Activated naive CD4-positive, alpha-beta T cell treated with anti-CD3 and anti-CD28 coated beads, Interleukin-2, amount 10 ng/mL, durations not matched to agents 7 days and 5 days (primary cell): Measurements from ENCODE around the gene LRTM2.

Source experiments
- CTCF ChIA-PET: fragments of 350-600 bp; sonication (Branson Sonifier 250); formaldehyde crosslinking; loops from one replicate; lab custom pipeline; 2021; ENCODE audit warnings: antibody characterized with exemption; lab: Charles Lee
- DNase-seq: peaks from one replicate; pipeline ENCODE4 v3.0.0-alpha.2; 2020
- H3K27ac Mint-ChIP-seq: one replicate; pipeline ENCODE4 v1.8.0; 2021; ENCODE audit warnings: mild to moderate bottlenecking, moderate library complexity, mixed read lengths
- H3K27me3 Mint-ChIP-seq: one replicate; pipeline ENCODE4 v1.8.0; 2021; ENCODE audit warnings: mild to moderate bottlenecking, mixed read lengths
- H3K36me3 Mint-ChIP-seq: one replicate; pipeline ENCODE4 v1.8.0; 2021; ENCODE audit warnings: mixed read lengths
- H3K4me1 Mint-ChIP-seq: one replicate; pipeline ENCODE4 v1.8.0; 2021; ENCODE audit warnings: mixed read lengths
- H3K4me3 Mint-ChIP-seq: one replicate; pipeline ENCODE4 v1.8.0; 2021; ENCODE audit warnings: mild to moderate bottlenecking, moderate library complexity, mixed read lengths
- H3K9me3 Mint-ChIP-seq: one replicate; pipeline ENCODE4 v1.8.0; 2021; ENCODE audit warnings: mixed read lengths

LRTM2 gene

GRCh38 chr12:1882850-1883470, 62.6 kb downstream of the LRTM2 start:
- Mint-ChIP-seq H3K36me3 (no peaks in the 10 kb centered on the region), H3K4me1 (no peaks in the 10 kb centered on the region), H3K9me3 (peaks cover 3% of the 10 kb centered on the region), H3K27ac (no peak overlapping the region), H3K27me3 (peaks cover 8% of the 10 kb centered on the region), H3K4me3 (no peak overlapping the region)
- CTCF ChIA-PET = no interaction called here
- no peak for DNase-seq

GRCh38 chr12:1883513-1883912, 63.1 kb downstream of the LRTM2 start:
- Mint-ChIP-seq H3K4me3 (no peak overlapping the region), H3K4me1 (no peaks in the 10 kb centered on the region), H3K36me3 (no peaks in the 10 kb centered on the region), H3K9me3 (peaks cover 3% of the 10 kb centered on the region), H3K27me3 (peaks cover 10% of the 10 kb centered on the region), H3K27ac (no peak overlapping the region)
- CTCF ChIA-PET = no interaction called here
- DNase-seq = no peak

- Mint-ChIP-seq H3K27ac (no peak overlapping the region), H3K36me3 (no peaks in the 10 kb centered on the region), H3K4me3 (no peak overlapping the region), H3K9me3 (peaks cover 3% of the 10 kb centered on the region), H3K4me1 (no peaks in the 10 kb centered on the region), H3K27me3 (peaks cover 10% of the 10 kb centered on the region)
- no peak for DNase-seq
- CTCF ChIA-PET = no interaction called here
Measured at GRCh38 chr12:1884651-1885050, 64.3 kb downstream of the LRTM2 start.

- no peak overlapping the region for H3K4me3 Mint-ChIP-seq
- no peak for DNase-seq
- CTCF ChIA-PET = no interaction called here
- no peaks in the 10 kb centered on the region for H3K36me3 Mint-ChIP-seq
- H3K9me3 Mint-ChIP-seq = peaks cover 3% of the 10 kb centered on the region
- H3K4me1 Mint-ChIP-seq = no peaks in the 10 kb centered on the region
- no peak overlapping the region for H3K27ac Mint-ChIP-seq
- H3K27me3 Mint-ChIP-seq = peaks cover 15% of the 10 kb centered on the region
Measured at GRCh38 chr12:1885082-1885596, 64.8 kb downstream of the LRTM2 start.

- Mint-ChIP-seq H3K9me3 (peaks cover 3% of the 10 kb centered on the region), H3K4me3 (no peak overlapping the region), H3K27ac (no peak overlapping the region), H3K27me3 (peaks cover 20% of the 10 kb centered on the region), H3K4me1 (no peaks in the 10 kb centered on the region), H3K36me3 (no peaks in the 10 kb centered on the region)
- no peak for DNase-seq
- CTCF ChIA-PET = no interaction called here
Measured at GRCh38 chr12:1885599-1886245, 65.4 kb downstream of the LRTM2 start.
